H9 (cell line): ENCODE results near the gene LRRC51. TPM values are rescaled to one million over a fixed set of nuclear protein-coding genes. Genes with fewer than 3 reads are reported as not detected.

Experiments used
- DNase-seq: peaks from one replicate; pipeline ENCODE4 v3.0.0-alpha.2; 2017
- H2AFZ ChIP-seq: one replicate; pipeline ENCODE4 v1.6.1; 2013; ENCODE audit warnings: mild to moderate bottlenecking, low read length, control low read depth, moderate library complexity
- H2AK5ac ChIP-seq: 2 replicates; pipeline ENCODE4 v1.6.1; 2013; ENCODE audit warnings: low read length, control low read depth, mixed read lengths; ENCODE audit not compliant: insufficient read length
- H2BK120ac ChIP-seq: one replicate; pipeline ENCODE4 v1.6.1; 2013; ENCODE audit warnings: low read depth, mild to moderate bottlenecking, low read length, control low read depth, inconsistent platforms; ENCODE audit not compliant: poor library complexity, severe bottlenecking
- H2BK12ac ChIP-seq: 2 replicates; pipeline ENCODE4 v1.6.1; 2013; ENCODE audit warnings: low read length, control low read depth, mixed read lengths, low read depth; ENCODE audit not compliant: insufficient read length
- H2BK15ac ChIP-seq: 2 replicates; pipeline ENCODE4 v1.6.1; 2013; ENCODE audit warnings: low read depth, low read length, control low read depth
- H2BK20ac ChIP-seq: one replicate; pipeline ENCODE4 v1.6.1; 2013; ENCODE audit warnings: low read depth, mild to moderate bottlenecking, low read length, control low read depth, inconsistent platforms; ENCODE audit not compliant: poor library complexity, severe bottlenecking
- H2BK5ac ChIP-seq: 2 replicates; pipeline ENCODE4 v1.6.1; 2013; ENCODE audit warnings: low read length, control low read depth, mixed read lengths; ENCODE audit not compliant: insufficient read length
- H3K14ac ChIP-seq: 2 replicates; pipeline ENCODE4 v1.6.1; 2013; ENCODE audit warnings: low read length, control low read depth; ENCODE audit not compliant: insufficient read depth
- H3K18ac ChIP-seq: 2 replicates; pipeline ENCODE4 v1.6.1; 2013; ENCODE audit warnings: low read depth, mild to moderate bottlenecking, mixed read lengths, low read length, control low read depth; ENCODE audit not compliant: insufficient read length
- H3K23ac ChIP-seq: 2 replicates; pipeline ENCODE4 v1.6.1; 2013; ENCODE audit warnings: low read length, control low read depth, mixed read lengths, low read depth; ENCODE audit not compliant: insufficient read length
- H3K23me2 ChIP-seq: 2 replicates; pipeline ENCODE4 v1.6.1; 2013; ENCODE audit warnings: low read depth, mild to moderate bottlenecking, mixed read lengths, low read length, control low read depth; ENCODE audit not compliant: insufficient read length, poor library complexity, severe bottlenecking
- H3K27ac ChIP-seq: 2 replicates; pipeline ENCODE4 v1.5.1; 2013; ENCODE audit warnings: low read length, control low read depth, mixed read lengths, low read depth; ENCODE audit not compliant: insufficient read length
- H3K27me3 ChIP-seq: 2 replicates; pipeline ENCODE4 v1.6.1; 2013; ENCODE audit warnings: low read length, control low read depth, inconsistent platforms; ENCODE audit not compliant: insufficient read depth
- H3K4ac ChIP-seq: 2 replicates; pipeline ENCODE4 v1.6.1; 2013; ENCODE audit warnings: low read depth, mild to moderate bottlenecking, control low read depth, inconsistent platforms, low read length, moderate library complexity
- H3K4me1 ChIP-seq: 2 replicates; pipeline ENCODE4 v1.6.1; 2013; ENCODE audit warnings: low read length, control low read depth, inconsistent platforms; ENCODE audit not compliant: insufficient read depth
- H3K4me2 ChIP-seq: 2 replicates; pipeline ENCODE4 v1.6.1; 2013; ENCODE audit warnings: low read length, control low read depth, mixed read lengths; ENCODE audit not compliant: insufficient read length, insufficient read depth
- H3K56ac ChIP-seq: 2 replicates; pipeline ENCODE4 v1.6.1; 2013; ENCODE audit warnings: low read depth, mild to moderate bottlenecking, mixed read lengths, low read length, control low read depth; ENCODE audit not compliant: insufficient read length
- H3K79me1 ChIP-seq: 2 replicates; pipeline ENCODE4 v1.6.1; 2013; ENCODE audit warnings: low read depth, mild to moderate bottlenecking, moderate library complexity, low read length, control low read depth, inconsistent platforms; ENCODE audit not compliant: insufficient read depth, poor library complexity, severe bottlenecking
- H3K79me2 ChIP-seq: 2 replicates; pipeline ENCODE4 v1.6.1; 2013; ENCODE audit warnings: low read length, control low read depth, inconsistent platforms; ENCODE audit not compliant: insufficient read depth
- H3K9ac ChIP-seq: 2 replicates; pipeline ENCODE4 v1.6.1; 2013; ENCODE audit warnings: low read length, control low read depth, mixed read lengths; ENCODE audit not compliant: insufficient read length; ENCODE audit errors: extremely low read depth
- H3K9me3 ChIP-seq: one replicate; pipeline ENCODE4 v1.6.1; 2013; ENCODE audit warnings: low read depth, low read length, inconsistent platforms; ENCODE audit not compliant: control insufficient read depth
- H3T11ph ChIP-seq: one replicate; pipeline ENCODE4 v1.6.1; 2013; ENCODE audit warnings: mild to moderate bottlenecking, low read length, control low read depth, inconsistent platforms
- H4K20me1 ChIP-seq: one replicate; pipeline ENCODE4 v1.6.1; 2013; ENCODE audit not compliant: control insufficient read depth, insufficient read length, insufficient read depth
- H4K5ac ChIP-seq: 2 replicates; pipeline ENCODE4 v1.6.1; 2013; ENCODE audit warnings: low read depth, mild to moderate bottlenecking, mixed read lengths, low read length, control low read depth; ENCODE audit not compliant: insufficient read length
- H4K8ac ChIP-seq: replicated peaks from 2 replicates; pipeline ENCODE4 v1.6.1; 2013; ENCODE audit warnings: low read length, control low read depth, mixed read lengths, low read depth; ENCODE audit not compliant: insufficient read length
- H4K91ac ChIP-seq: 2 replicates; pipeline ENCODE4 v1.6.1; 2013; ENCODE audit warnings: low read depth, mild to moderate bottlenecking, moderate library complexity, mixed read lengths, low read length, control low read depth; ENCODE audit not compliant: insufficient read length
- H3K27ac Mint-ChIP-seq, 3 experiments: 2 replicates in 2 of 3; 3 replicates in 1 of 3; pipeline ENCODE4 v1.8.0; 2020 to 2021; ENCODE audit warnings: mixed read lengths in 3 of 3, mild to moderate bottlenecking in 1 of 3, moderate library complexity in 1 of 3
- H3K27me3 Mint-ChIP-seq: 2 replicates; pipeline ENCODE4 v1.8.0; 2021; ENCODE audit warnings: low read depth, mild to moderate bottlenecking, moderate library complexity, mixed read lengths
- H3K36me3 Mint-ChIP-seq, 3 experiments: 2 replicates in 2 of 3; 3 replicates in 1 of 3; pipeline ENCODE4 v1.8.0; 2020 to 2021; ENCODE audit warnings: low read depth in 3 of 3, mixed read lengths in 3 of 3; ENCODE audit not compliant: insufficient read depth in 1 of 3
- H3K4me1 Mint-ChIP-seq, 2 experiments: 2 replicates each; pipeline ENCODE4 v1.8.0; 2020; ENCODE audit warnings: mixed read lengths in 2 of 2
- H3K4me3 Mint-ChIP-seq, 2 experiments: 2 replicates in 1 of 2; 3 replicates in 1 of 2; pipeline ENCODE4 v1.8.0; 2020 to 2021; ENCODE audit warnings: mild to moderate bottlenecking in 2 of 2, mixed read lengths in 2 of 2, moderate library complexity in 1 of 2
- H3K9me3 Mint-ChIP-seq, 2 experiments: 2 replicates in 1 of 2; 3 replicates in 1 of 2; pipeline ENCODE4 v1.8.0; 2020; ENCODE audit warnings: mild to moderate bottlenecking in 2 of 2, mixed read lengths in 2 of 2, moderate library complexity in 1 of 2
- WGBS: extraction: QIAGEN DNeasy Blood & Tissue Kit; methylation state at CpG from one replicate; pipeline ENCODE4 v1.1.7; 2013; ENCODE audit warnings: missing lambda C conversion rate, low lambda C conversion rate, mixed read lengths; ENCODE audit not compliant: insufficient read length; ENCODE audit errors: extremely low coverage; 5-methylcytosine and 5-hydroxymethylcytosine counted together
- total RNA-seq: library from RNA; stranded (reverse); gene quantifications from 2 replicates; pipeline ENCODE4 v1.2.1, GENCODE V29; 2021
- TF ChIP-seq, protein P1 (sequence below): fragments of 200-600 bp; sonication (generic); conservative IDR thresholded peaks from 3 replicates; pipeline ENCODE4 v1.8.0; 2021; ENCODE audit warnings: antibody characterized with exemption, mild to moderate bottlenecking

LRRC51 gene
- total RNA-seq, 1 experiment from 2014 or later, result 3.1 TPM

DNA sequence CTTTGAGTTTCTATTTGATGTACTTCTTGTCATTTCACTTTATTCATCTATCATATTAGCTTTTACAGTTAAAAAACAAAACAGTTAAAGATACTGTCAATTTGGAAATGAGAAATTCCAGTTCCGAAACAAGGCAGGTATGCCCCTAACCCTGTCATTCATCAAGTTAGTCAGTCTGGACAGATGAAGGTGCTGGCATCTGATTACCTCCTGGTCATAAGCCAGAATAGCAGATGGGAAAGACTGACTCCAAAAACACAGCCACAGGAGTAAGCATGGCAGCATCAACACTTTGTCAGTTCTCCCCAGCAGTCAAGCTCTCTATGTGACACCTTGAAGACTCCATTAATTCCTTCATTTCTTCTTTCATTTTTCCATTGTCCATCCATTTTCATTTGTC, 4.3 kb downstream of the LRRC51 start:
- no peaks in the 10 kb centered on the region for H3K27me3 ChIP-seq
- no peaks in the 10 kb centered on the region for H3K9me3 ChIP-seq
- DNase-seq, result no peak
- H3K79me1 ChIP-seq, result no peaks in the 10 kb centered on the region
- H2BK20ac ChIP-seq, result no peak overlapping the region
- H3K27me3 Mint-ChIP-seq, result no peaks in the 10 kb centered on the region; the same call in 1 of the 2 replicates
- H3K4me1 ChIP-seq, result no peaks in the 10 kb centered on the region
- no peaks in the 10 kb centered on the region; the same call in 1 of the 2 replicates for H3K79me2 ChIP-seq
- H3K4me1 Mint-ChIP-seq, result peaks cover 12 to 14% of the 10 kb centered on the region in 2 experiments
- no peak overlapping the region for H2BK15ac ChIP-seq
- H2BK5ac ChIP-seq, result no peak overlapping the region
- WGBS, result no CpG with 5 or more reads among the region's 1 CpG
- no peak overlapping the region for H3K4me3 Mint-ChIP-seq
- H2BK120ac ChIP-seq, result no peak overlapping the region
- H2AFZ ChIP-seq, result no peak overlapping the region
- no peak overlapping the region for H3K23ac ChIP-seq
- H2BK12ac ChIP-seq, result no peak overlapping the region
- H4K5ac ChIP-seq, result no peak overlapping the region
- H3K18ac ChIP-seq, result no peak overlapping the region
- no peak overlapping the region for H3K9ac ChIP-seq
- no peak overlapping the region for H3K27ac Mint-ChIP-seq
- no peaks in the 10 kb centered on the region for H3K9me3 Mint-ChIP-seq
- H3K36me3 Mint-ChIP-seq, result peaks cover 0 to 4% (median 2%) of the 10 kb centered on the region in 3 experiments; a peak in 3 of 7 replicates
- H2AK5ac ChIP-seq, result no peak overlapping the region
- H3K14ac ChIP-seq, result no peak overlapping the region
- no peak overlapping the region for H3T11ph ChIP-seq
- H4K20me1 ChIP-seq, result no peaks in the 10 kb centered on the region
- H3K4me2 ChIP-seq, result no peak overlapping the region
- no peak overlapping the region for H3K27ac ChIP-seq
- no peak overlapping the region for H4K91ac ChIP-seq
- H3K56ac ChIP-seq, result no peak overlapping the region
- H3K23me2 ChIP-seq, result peaks cover under 1% of the 10 kb centered on the region
- no peak overlapping the region for H3K4ac ChIP-seq
- H4K8ac ChIP-seq, result no peak overlapping the region
- TF ChIP-seq, protein P1, sequence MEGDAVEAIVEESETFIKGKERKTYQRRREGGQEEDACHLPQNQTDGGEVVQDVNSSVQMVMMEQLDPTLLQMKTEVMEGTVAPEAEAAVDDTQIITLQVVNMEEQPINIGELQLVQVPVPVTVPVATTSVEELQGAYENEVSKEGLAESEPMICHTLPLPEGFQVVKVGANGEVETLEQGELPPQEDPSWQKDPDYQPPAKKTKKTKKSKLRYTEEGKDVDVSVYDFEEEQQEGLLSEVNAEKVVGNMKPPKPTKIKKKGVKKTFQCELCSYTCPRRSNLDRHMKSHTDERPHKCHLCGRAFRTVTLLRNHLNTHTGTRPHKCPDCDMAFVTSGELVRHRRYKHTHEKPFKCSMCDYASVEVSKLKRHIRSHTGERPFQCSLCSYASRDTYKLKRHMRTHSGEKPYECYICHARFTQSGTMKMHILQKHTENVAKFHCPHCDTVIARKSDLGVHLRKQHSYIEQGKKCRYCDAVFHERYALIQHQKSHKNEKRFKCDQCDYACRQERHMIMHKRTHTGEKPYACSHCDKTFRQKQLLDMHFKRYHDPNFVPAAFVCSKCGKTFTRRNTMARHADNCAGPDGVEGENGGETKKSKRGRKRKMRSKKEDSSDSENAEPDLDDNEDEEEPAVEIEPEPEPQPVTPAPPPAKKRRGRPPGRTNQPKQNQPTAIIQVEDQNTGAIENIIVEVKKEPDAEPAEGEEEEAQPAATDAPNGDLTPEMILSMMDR, result no peak
